ENCODE results near the gene CEP135.

CEP135 gene

DNA sequence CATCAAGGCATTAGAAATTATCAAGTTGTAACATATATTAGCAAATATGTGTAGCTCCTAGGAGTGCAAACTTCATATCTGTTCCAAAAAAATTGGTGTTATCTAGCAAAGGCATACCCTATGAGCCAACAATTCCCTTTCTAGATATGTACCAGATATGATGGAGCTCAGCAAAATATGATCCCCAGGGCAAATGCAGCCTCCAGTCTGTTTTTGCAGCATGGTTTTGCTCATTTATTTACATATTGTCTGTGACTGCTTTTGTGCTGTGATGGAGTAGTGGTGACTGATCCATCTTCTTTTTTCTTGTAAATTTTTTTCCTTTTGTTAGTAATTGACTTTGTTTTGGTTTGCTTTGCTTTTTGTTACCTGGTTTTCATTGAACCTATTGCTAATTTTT is 41.0 kb downstream of the CEP135 start:
- no peak overlapping the region for H3K9ac ChIP-seq
- TF ChIP-seq, protein P1, sequence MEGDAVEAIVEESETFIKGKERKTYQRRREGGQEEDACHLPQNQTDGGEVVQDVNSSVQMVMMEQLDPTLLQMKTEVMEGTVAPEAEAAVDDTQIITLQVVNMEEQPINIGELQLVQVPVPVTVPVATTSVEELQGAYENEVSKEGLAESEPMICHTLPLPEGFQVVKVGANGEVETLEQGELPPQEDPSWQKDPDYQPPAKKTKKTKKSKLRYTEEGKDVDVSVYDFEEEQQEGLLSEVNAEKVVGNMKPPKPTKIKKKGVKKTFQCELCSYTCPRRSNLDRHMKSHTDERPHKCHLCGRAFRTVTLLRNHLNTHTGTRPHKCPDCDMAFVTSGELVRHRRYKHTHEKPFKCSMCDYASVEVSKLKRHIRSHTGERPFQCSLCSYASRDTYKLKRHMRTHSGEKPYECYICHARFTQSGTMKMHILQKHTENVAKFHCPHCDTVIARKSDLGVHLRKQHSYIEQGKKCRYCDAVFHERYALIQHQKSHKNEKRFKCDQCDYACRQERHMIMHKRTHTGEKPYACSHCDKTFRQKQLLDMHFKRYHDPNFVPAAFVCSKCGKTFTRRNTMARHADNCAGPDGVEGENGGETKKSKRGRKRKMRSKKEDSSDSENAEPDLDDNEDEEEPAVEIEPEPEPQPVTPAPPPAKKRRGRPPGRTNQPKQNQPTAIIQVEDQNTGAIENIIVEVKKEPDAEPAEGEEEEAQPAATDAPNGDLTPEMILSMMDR (conservative IDR thresholded peaks at IDR 0.05; ENCODE audit: low read depth, low read length): no peak
- no peak overlapping the region for H3K4me3 ChIP-seq (IDR thresholded peaks at IDR 0.05; ENCODE audit: insufficient read depth, low read depth, low read length)
- no peaks in the 10 kb centered on the region for H3K27me3 ChIP-seq (ENCODE audit: insufficient read depth, low read depth)
- no peak overlapping the region for H2AFZ ChIP-seq (ENCODE audit: low read depth)
- no peak overlapping the region for H3K27ac ChIP-seq
- no peaks in the 10 kb centered on the region for H4K20me1 ChIP-seq (ENCODE audit: insufficient read depth)
- H3K4me2 ChIP-seq: no peak overlapping the region
- no peaks in the 10 kb centered on the region for H3K79me2 ChIP-seq (ENCODE audit: insufficient read depth, low read depth)
- H3K36me3 ChIP-seq (ENCODE audit: insufficient read depth): no peaks in the 10 kb centered on the region
- peaks cover 3% of the 10 kb centered on the region for H3K4me1 ChIP-seq (ENCODE audit: low read depth, poor library complexity, severe bottlenecking)

DNA sequence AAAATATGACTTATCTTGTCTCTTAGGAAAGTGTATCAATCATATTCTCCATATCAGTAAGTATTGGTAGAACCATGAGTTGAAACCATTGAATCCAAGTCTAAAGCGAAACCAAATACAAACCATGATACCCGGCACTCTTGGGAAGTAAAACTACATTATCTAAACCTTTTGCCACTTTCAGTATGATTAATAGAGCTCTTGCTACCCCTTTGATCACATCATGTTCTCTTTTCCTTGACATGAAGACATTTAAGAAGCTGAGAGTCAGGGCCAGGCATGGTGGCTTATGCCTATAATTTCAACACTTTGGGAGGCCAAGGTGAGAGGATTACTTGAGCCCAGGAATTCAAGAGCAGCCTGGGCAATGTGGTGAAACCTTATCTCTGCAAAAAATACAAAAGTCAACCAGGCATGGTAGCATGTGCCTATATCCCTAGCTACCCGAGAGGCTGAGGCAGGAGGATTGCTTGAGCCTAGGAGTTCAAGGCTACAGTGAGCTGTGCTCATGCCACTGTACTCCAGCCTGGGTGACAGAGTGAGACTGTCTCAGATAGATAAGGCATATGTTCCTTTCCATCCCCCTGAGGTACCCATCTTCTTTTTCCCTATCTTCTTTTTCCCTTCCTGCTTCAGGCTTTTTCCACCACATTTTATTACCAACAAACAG is 45.4 kb downstream of the CEP135 start:
- peaks cover 3% of the 10 kb centered on the region for H3K4me1 ChIP-seq (ENCODE audit: low read depth, poor library complexity, severe bottlenecking)
- TF ChIP-seq, protein P1 (conservative IDR thresholded peaks at IDR 0.05; ENCODE audit: low read depth, low read length): no peak
- no peaks in the 10 kb centered on the region for H4K20me1 ChIP-seq (ENCODE audit: insufficient read depth)
- H3K9ac ChIP-seq: no peak overlapping the region
- H3K27ac ChIP-seq: no peak overlapping the region
- no peaks in the 10 kb centered on the region for H3K36me3 ChIP-seq (ENCODE audit: insufficient read depth)
- H3K79me2 ChIP-seq (ENCODE audit: insufficient read depth, low read depth): no peaks in the 10 kb centered on the region
- no peaks in the 10 kb centered on the region for H3K27me3 ChIP-seq (ENCODE audit: insufficient read depth, low read depth)
- H3K4me2 ChIP-seq: no peak overlapping the region
- H3K4me3 ChIP-seq (IDR thresholded peaks at IDR 0.05; ENCODE audit: insufficient read depth, low read depth, low read length): no peak overlapping the region
- H2AFZ ChIP-seq (ENCODE audit: low read depth): no peak overlapping the region

DNA sequence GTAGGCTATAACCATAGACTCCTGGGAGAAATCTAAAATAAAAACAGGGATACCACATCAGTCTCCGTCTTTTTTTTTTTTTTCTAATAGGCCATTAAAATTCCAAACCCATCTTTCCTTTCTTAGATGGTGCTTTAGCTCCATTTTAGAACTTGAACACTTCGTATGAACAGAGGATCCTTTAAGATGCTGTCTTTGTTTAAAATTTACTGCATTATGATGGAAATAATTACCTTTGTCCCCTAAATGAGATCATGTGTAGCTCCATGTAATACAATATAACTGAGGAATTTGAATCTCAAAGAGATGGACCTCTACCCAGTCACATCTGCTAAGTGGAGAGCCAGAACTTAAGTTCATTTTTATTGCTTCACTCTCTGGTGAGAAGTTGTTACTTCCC is 47.9 kb downstream of the CEP135 start:
- TF ChIP-seq, protein P1 (conservative IDR thresholded peaks at IDR 0.05; ENCODE audit: low read depth, low read length): no peak
- Histone ChIP-seq H2AFZ (ENCODE audit: low read depth) (no peak overlapping the region), H3K4me3 (IDR thresholded peaks at IDR 0.05; ENCODE audit: insufficient read depth, low read depth, low read length) (no peak overlapping the region), H3K4me1 (ENCODE audit: low read depth, poor library complexity, severe bottlenecking) (peaks cover 3% of the 10 kb centered on the region), H3K27ac (no peak overlapping the region), H3K9ac (no peak overlapping the region), H3K27me3 (ENCODE audit: insufficient read depth, low read depth) (no peaks in the 10 kb centered on the region), H3K79me2 (ENCODE audit: insufficient read depth, low read depth) (no peaks in the 10 kb centered on the region), H3K4me2 (no peak overlapping the region), H3K36me3 (ENCODE audit: insufficient read depth) (no peaks in the 10 kb centered on the region), H4K20me1 (ENCODE audit: insufficient read depth) (no peaks in the 10 kb centered on the region)

DNA sequence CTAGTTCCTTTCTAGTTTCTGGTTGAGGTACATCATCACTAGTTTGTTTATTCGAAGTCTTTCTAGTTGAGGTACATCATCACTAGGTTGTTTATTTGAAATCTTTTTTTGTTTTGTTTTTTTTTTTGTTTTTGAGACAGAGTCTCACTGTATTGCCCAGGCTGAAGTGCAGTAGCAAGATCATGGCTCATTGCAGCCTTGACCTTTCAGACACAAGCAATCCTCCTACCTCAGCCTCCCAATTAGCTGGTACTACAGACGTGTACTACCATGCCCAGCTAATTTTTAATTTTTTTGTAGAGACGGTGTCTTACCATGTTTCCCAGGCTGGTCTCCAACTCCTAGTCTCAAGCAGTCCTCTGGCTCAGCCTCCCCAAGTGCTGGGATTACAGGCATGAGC is 54.9 kb downstream of the CEP135 start:
- no peak overlapping the region for H2AFZ ChIP-seq (ENCODE audit: low read depth)
- no peak overlapping the region for H3K4me2 ChIP-seq
- H3K27me3 ChIP-seq (ENCODE audit: insufficient read depth, low read depth): no peaks in the 10 kb centered on the region
- H3K9ac ChIP-seq: no peak overlapping the region
- H3K36me3 ChIP-seq (ENCODE audit: insufficient read depth): no peaks in the 10 kb centered on the region
- H4K20me1 ChIP-seq (ENCODE audit: insufficient read depth): no peaks in the 10 kb centered on the region
- H3K79me2 ChIP-seq (ENCODE audit: insufficient read depth, low read depth): no peaks in the 10 kb centered on the region
- H3K4me3 ChIP-seq (IDR thresholded peaks at IDR 0.05; ENCODE audit: insufficient read depth, low read depth, low read length): no peak overlapping the region
- no peaks in the 10 kb centered on the region for H3K4me1 ChIP-seq (ENCODE audit: low read depth, poor library complexity, severe bottlenecking)
- no peak overlapping the region for H3K27ac ChIP-seq
- TF ChIP-seq, protein P1 (conservative IDR thresholded peaks at IDR 0.05; ENCODE audit: low read depth, low read length): no peak
